ENCODE results near the gene EEA1. TPM values are rescaled to one million over a fixed set of nuclear protein-coding genes. Genes with fewer than 3 reads are reported as not detected.

EEA1 gene
- total RNA-seq, 1 donor from 2014 or later = 19.9 TPM

- no peak for TF ChIP-seq CTCF (conservative IDR thresholded peaks at IDR 0.05)
- no peak for DNase-seq (ENCODE audit: low read depth, low spot score)
- no peaks in the 10 kb centered on the region for H3K4me1 Mint-ChIP-seq
- no peak overlapping the region for H3K27ac Mint-ChIP-seq (ENCODE audit: unreplicated experiment)
- H3K27me3 Mint-ChIP-seq (ENCODE audit: low read depth) = no peaks in the 10 kb centered on the region
- peaks cover 37% of the 10 kb centered on the region for H3K36me3 Mint-ChIP-seq (ENCODE audit: low read depth)
- H3K4me3 Mint-ChIP-seq = no peak overlapping the region
- H3K9me3 Mint-ChIP-seq = peaks cover 10% of the 10 kb centered on the region
Observed at GRCh38 chr12:92859650-92860386, 69.3 kb downstream of the EEA1 start.

- DNase-seq (ENCODE audit: low read depth, low spot score) = no peak
- TF ChIP-seq CTCF (conservative IDR thresholded peaks at IDR 0.05) = no peak
- no peak overlapping the region for H3K4me3 Mint-ChIP-seq
- H3K4me1 Mint-ChIP-seq = no peaks in the 10 kb centered on the region
- H3K27ac Mint-ChIP-seq (ENCODE audit: unreplicated experiment) = no peak overlapping the region
- peaks cover 9% of the 10 kb centered on the region for H3K9me3 Mint-ChIP-seq
- H3K27me3 Mint-ChIP-seq (ENCODE audit: low read depth) = no peaks in the 10 kb centered on the region
- H3K36me3 Mint-ChIP-seq (ENCODE audit: low read depth) = peaks cover 31% of the 10 kb centered on the region
Observed at GRCh38 chr12:92857818-92858217, 71.3 kb downstream of the EEA1 start.

GRCh38 chr12:92854344-92854743 lies 74.8 kb downstream of the EEA1 start:
- no peaks in the 10 kb centered on the region for H3K27me3 Mint-ChIP-seq (ENCODE audit: low read depth)
- H3K9me3 Mint-ChIP-seq = peaks cover 8% of the 10 kb centered on the region
- H3K4me3 Mint-ChIP-seq = no peak overlapping the region
- no peak overlapping the region for H3K27ac Mint-ChIP-seq (ENCODE audit: unreplicated experiment)
- H3K4me1 Mint-ChIP-seq = no peaks in the 10 kb centered on the region
- TF ChIP-seq CTCF (conservative IDR thresholded peaks at IDR 0.05) = no peak
- DNase-seq (ENCODE audit: low read depth, low spot score) = no peak
- peaks cover 22% of the 10 kb centered on the region for H3K36me3 Mint-ChIP-seq (ENCODE audit: low read depth)

DNA sequence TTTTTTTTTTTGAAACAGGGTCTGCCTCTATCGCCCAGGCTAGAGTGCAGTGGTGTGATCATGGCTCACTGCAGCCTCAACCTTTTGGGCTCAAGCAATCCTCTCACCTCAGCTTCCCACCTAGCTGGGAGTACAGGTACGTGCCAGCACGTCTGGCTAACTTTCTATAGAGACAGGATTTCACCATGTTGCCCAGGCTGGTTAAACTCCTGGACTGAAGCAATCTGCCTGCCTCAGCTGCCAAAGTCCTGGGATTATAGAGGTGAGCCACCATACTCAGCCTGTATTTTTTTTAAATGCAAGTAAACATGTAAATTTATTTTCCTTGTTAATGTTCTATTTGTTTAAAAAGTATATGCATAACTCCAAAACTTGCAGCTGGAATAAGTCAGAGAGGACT lies 80.4 kb downstream of the EEA1 start:
- DNase-seq (ENCODE audit: low read depth, low spot score) = no peak
- Mint-ChIP-seq H3K36me3 (ENCODE audit: low read depth) (peaks cover 9% of the 10 kb centered on the region), H3K9me3 (no peaks in the 10 kb centered on the region), H3K4me3 (no peak overlapping the region), H3K27me3 (ENCODE audit: low read depth) (no peaks in the 10 kb centered on the region), H3K4me1 (peaks cover 5% of the 10 kb centered on the region), H3K27ac (ENCODE audit: unreplicated experiment) (no peak overlapping the region)
- TF ChIP-seq CTCF (conservative IDR thresholded peaks at IDR 0.05) = no peak

GRCh38 chr12:92847368-92847767 lies 81.7 kb downstream of the EEA1 start:
- H3K27me3 Mint-ChIP-seq (ENCODE audit: low read depth) = no peaks in the 10 kb centered on the region

More at GRCh38 chr12:92847368-92847767, 81.7 kb downstream of the EEA1 start:
- TF ChIP-seq CTCF (conservative IDR thresholded peaks at IDR 0.05) = no peak
- Mint-ChIP-seq H3K27ac (ENCODE audit: unreplicated experiment) (no peak overlapping the region), H3K9me3 (no peaks in the 10 kb centered on the region), H3K4me3 (no peak overlapping the region), H3K4me1 (peaks cover 5% of the 10 kb centered on the region), H3K36me3 (ENCODE audit: low read depth) (peaks cover 11% of the 10 kb centered on the region)
- DNase-seq (ENCODE audit: low read depth, low spot score) = no peak
